ENCODE results near the gene OR52E4. TPM values are rescaled to one million over a fixed set of nuclear protein-coding genes. Genes with fewer than 3 reads are reported as not detected.

OR52E4 gene
- total RNA-seq, result not detected

GRCh38 chr11:5880329-5880728 is at the start of gene OR52E4:
Gene OR52E4, plus strand, starts transcription at chr11:5880629. Its CDS starts 3,664 bp downstream, at chr11:5884293.
- no peak for DNase-seq (ENCODE audit: extremely low spot score in 2 of 2)
- Histone ChIP-seq H3K4me1 (no peaks in the 10 kb centered on the region), H3K9me3 (no peaks in the 10 kb centered on the region), H3K36me3 (no peaks in the 10 kb centered on the region), H3K4me3 (no peak within 1 kb of the TSS), H3K27ac (no peak within 1 kb of the TSS), H3K27me3 (no peaks in the 10 kb centered on the region)
- intact Hi-C loops (cut with DNase I), result no loop called here
- no peak for TF ChIP-seq CTCF (IDR thresholded peaks at IDR 0.05)
- no peak for TF ChIP-seq POLR2A (IDR thresholded peaks at IDR 0.05)
- no peak for TF ChIP-seq POLR2AphosphoS5 (IDR thresholded peaks at IDR 0.05; ENCODE audit: insufficient read depth in 1 of 2, low read depth in 1 of 2)

GRCh38 chr11:5831196-5831829 is 49.1 kb upstream of the OR52E4 start:
- H3K27me3 ChIP-seq, result no peaks in the 10 kb centered on the region
- intact Hi-C loops (cut with DNase I), result no loop called here
- no peak overlapping the region for H3K4me3 ChIP-seq
- no peak for DNase-seq (ENCODE audit: extremely low spot score in 2 of 2)
- H3K27ac ChIP-seq, result no peak overlapping the region
- no peaks in the 10 kb centered on the region for H3K36me3 ChIP-seq
- H3K4me1 ChIP-seq, result no peaks in the 10 kb centered on the region
- H3K9me3 ChIP-seq, result no peaks in the 10 kb centered on the region
- TF ChIP-seq POLR2A (IDR thresholded peaks at IDR 0.05) (no peak), POLR2AphosphoS5 (IDR thresholded peaks at IDR 0.05; ENCODE audit: insufficient read depth in 1 of 2, low read depth in 1 of 2) (no peak), CTCF (IDR thresholded peaks at IDR 0.05) (no peak)

- Histone ChIP-seq H3K27ac (no peak overlapping the region), H3K4me1 (no peaks in the 10 kb centered on the region), H3K27me3 (no peaks in the 10 kb centered on the region), H3K9me3 (no peaks in the 10 kb centered on the region), H3K4me3 (no peak overlapping the region), H3K36me3 (no peaks in the 10 kb centered on the region)
- DNase-seq (ENCODE audit: extremely low spot score in 2 of 2), result no peak
- TF ChIP-seq POLR2A (IDR thresholded peaks at IDR 0.05) (no peak), CTCF (IDR thresholded peaks at IDR 0.05) (no peak), POLR2AphosphoS5 (IDR thresholded peaks at IDR 0.05; ENCODE audit: insufficient read depth in 1 of 2, low read depth in 1 of 2) (no peak)
- intact Hi-C loops (cut with DNase I), result no loop called here
Measured at GRCh38 chr11:5833446-5833845, 47.0 kb upstream of the OR52E4 start.

GRCh38 chr11:5837695-5838094 is 42.7 kb upstream of the OR52E4 start:
- Histone ChIP-seq H3K27ac (no peak overlapping the region), H3K36me3 (no peaks in the 10 kb centered on the region), H3K9me3 (no peaks in the 10 kb centered on the region), H3K27me3 (no peaks in the 10 kb centered on the region), H3K4me1 (no peaks in the 10 kb centered on the region), H3K4me3 (no peak overlapping the region)
- no peak for DNase-seq (ENCODE audit: extremely low spot score in 2 of 2)
- TF ChIP-seq POLR2A (IDR thresholded peaks at IDR 0.05) (no peak), CTCF (IDR thresholded peaks at IDR 0.05) (no peak), POLR2AphosphoS5 (IDR thresholded peaks at IDR 0.05; ENCODE audit: insufficient read depth in 1 of 2, low read depth in 1 of 2) (no peak)
- intact Hi-C loops (cut with DNase I), result no loop called here

- DNase-seq (ENCODE audit: extremely low spot score in 2 of 2), result no peak
- TF ChIP-seq POLR2A (IDR thresholded peaks at IDR 0.05) (no peak), POLR2AphosphoS5 (IDR thresholded peaks at IDR 0.05; ENCODE audit: insufficient read depth in 1 of 2, low read depth in 1 of 2) (no peak), CTCF (IDR thresholded peaks at IDR 0.05) (no peak)
- H3K9me3 ChIP-seq, result no peaks in the 10 kb centered on the region
- no peaks in the 10 kb centered on the region for H3K4me1 ChIP-seq
- no peak within 1 kb of the TSS for H3K4me3 ChIP-seq
- no peaks in the 10 kb centered on the region for H3K36me3 ChIP-seq
- no peak within 1 kb of the TSS for H3K27ac ChIP-seq
- no peaks in the 10 kb centered on the region for H3K27me3 ChIP-seq
- intact Hi-C loops (cut with DNase I), result no loop called here
Measured at GRCh38 chr11:5841797-5842196, 38.6 kb upstream of the OR52E4 start, which contains the start of gene OR52E6. Gene OR52E6, minus strand, starts transcription at chr11:5841897. Its CDS starts 0 bp downstream, at chr11:5841897.
